GM12878 (cell line): ENCODE results near the gene PPP3CA.

Experiments used
- EZH2 ChIP-seq: IDR thresholded peaks from 2 replicates; pipeline ENCODE4 v1.6.1; 2012; ENCODE audit warnings: low read depth, mild to moderate bottlenecking, control low read depth, inconsistent platforms, low read length, borderline replicate concordance; ENCODE audit not compliant: control insufficient read depth
- HDAC6 ChIP-seq: fragments of 200-600 bp; sonication (generic); IDR thresholded peaks from one replicate; pipeline ENCODE4 v1.8.0; 2017; ENCODE audit warnings: antibody characterized with exemption; ENCODE audit not compliant: unreplicated experiment
- KAT2A ChIP-seq: conservative IDR thresholded peaks from 2 replicates; pipeline ENCODE4 v1.6.1; 2011; ENCODE audit warnings: low read depth, low read length; ENCODE audit not compliant: control insufficient read depth
- PAX8 ChIP-seq: fragments of 450-650 bp; IDR thresholded peaks from 2 replicates; pipeline ENCODE4 v1.6.1; 2017; ENCODE audit warnings: mild to moderate bottlenecking, moderate library complexity
- POLR2A ChIP-seq: IDR thresholded peaks from 2 replicates; pipeline ENCODE4 v1.6.1; 2011; ENCODE audit warnings: low read depth, mild to moderate bottlenecking, low read length
- TF ChIP-seq, protein P1 (sequence below), 3 experiments: IDR thresholded peaks in 2 of 3; conservative IDR thresholded peaks in 1 of 3; 2 replicates each; pipeline ENCODE4 v1.5.1; 2011; ENCODE audit warnings: low read depth in 3 of 3, low read length in 3 of 3, mild to moderate bottlenecking in 3 of 3, control low read depth in 2 of 3, moderate library complexity in 2 of 3, inconsistent platforms in 1 of 3, mixed read lengths in 1 of 3; ENCODE audit not compliant: control insufficient read depth in 2 of 3, insufficient read depth in 1 of 3; ENCODE audit errors: extremely low read depth in 1 of 3

DNA sequence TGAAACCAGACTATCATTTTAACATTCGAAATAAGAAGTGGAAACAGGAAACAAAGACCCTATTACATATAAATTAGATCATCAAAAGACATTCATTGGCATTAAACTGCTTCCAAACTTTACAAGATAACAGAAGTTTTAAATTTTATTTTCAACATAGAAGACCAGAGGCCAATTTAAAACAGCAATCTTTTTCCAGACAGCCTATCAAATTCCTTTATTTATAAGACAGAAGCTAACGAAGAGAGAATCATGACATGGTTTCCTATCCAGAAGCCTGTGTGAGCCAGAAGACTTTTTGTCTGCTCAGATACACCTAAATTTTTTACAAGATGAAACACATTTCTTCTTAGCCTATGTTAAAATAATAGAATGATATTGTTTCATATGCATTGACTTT is 291.9 kb downstream of the PPP3CA start:
- no peak for TF ChIP-seq PAX8
- TF ChIP-seq, protein P1, sequence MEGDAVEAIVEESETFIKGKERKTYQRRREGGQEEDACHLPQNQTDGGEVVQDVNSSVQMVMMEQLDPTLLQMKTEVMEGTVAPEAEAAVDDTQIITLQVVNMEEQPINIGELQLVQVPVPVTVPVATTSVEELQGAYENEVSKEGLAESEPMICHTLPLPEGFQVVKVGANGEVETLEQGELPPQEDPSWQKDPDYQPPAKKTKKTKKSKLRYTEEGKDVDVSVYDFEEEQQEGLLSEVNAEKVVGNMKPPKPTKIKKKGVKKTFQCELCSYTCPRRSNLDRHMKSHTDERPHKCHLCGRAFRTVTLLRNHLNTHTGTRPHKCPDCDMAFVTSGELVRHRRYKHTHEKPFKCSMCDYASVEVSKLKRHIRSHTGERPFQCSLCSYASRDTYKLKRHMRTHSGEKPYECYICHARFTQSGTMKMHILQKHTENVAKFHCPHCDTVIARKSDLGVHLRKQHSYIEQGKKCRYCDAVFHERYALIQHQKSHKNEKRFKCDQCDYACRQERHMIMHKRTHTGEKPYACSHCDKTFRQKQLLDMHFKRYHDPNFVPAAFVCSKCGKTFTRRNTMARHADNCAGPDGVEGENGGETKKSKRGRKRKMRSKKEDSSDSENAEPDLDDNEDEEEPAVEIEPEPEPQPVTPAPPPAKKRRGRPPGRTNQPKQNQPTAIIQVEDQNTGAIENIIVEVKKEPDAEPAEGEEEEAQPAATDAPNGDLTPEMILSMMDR (IDR thresholded peaks at IDR 0.05 in 2 of 3, conservative IDR thresholded peaks at IDR 0.05 in 1 of 3; ENCODE audit: control insufficient read depth in 2 of 3, extremely low read depth in 1 of 3, insufficient read depth in 1 of 3, low read depth in 3 of 3, low read length in 3 of 3) = no peak
- no peak for TF ChIP-seq EZH2
- no peak for TF ChIP-seq KAT2A
- no peak for TF ChIP-seq POLR2A
- TF ChIP-seq HDAC6 = no peak
